Right lobe of liver (tissue), 4 donors: ENCODE measurements around the gene CFAP251.

Experiments
- POLR2A ChIP-seq: fragments of 450-650 bp; IDR thresholded peaks from one replicate; pipeline ENCODE4 v1.6.1; 2017; ENCODE audit warnings: antibody characterized with exemption, mild to moderate bottlenecking
- TF ChIP-seq, protein P1 (sequence below), 4 donors: fragments of 200-600 bp in 3 of 4; fragments of 450-650 bp in 1 of 4; IDR thresholded peaks; one replicate each; pipeline versions ENCODE4 v1.5.1 to v1.8.0; 2016 to 2022; ENCODE audit warnings: antibody characterized with exemption in 4 of 4, mild to moderate bottlenecking in 2 of 4
- donor health status: DM: no; HTN: no; CAD: no.
- donor health status: DM: no; HTN: no; CAD: no.
- donor health status: DM: no; HTN: yes; CAD: no.

DNA sequence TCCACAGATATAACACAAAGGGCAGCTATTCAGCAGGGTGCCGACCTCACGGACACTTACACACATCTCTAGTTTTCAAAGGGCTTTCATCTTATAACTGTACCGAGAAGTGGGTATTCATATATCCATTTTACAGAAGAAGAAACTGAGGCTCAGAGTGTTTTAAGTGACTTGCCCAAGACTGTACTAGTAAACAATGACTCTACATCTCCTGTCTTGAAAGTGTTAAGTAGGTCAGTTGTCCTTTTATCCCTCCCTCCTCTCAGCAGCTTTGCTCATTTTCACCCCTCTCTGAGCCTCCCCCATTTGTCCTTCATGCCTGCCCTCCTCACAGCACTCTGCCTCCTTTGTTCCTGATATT, 13.8 kb downstream of the CFAP251 start:
- no peak for TF ChIP-seq POLR2A
- TF ChIP-seq, protein P1, sequence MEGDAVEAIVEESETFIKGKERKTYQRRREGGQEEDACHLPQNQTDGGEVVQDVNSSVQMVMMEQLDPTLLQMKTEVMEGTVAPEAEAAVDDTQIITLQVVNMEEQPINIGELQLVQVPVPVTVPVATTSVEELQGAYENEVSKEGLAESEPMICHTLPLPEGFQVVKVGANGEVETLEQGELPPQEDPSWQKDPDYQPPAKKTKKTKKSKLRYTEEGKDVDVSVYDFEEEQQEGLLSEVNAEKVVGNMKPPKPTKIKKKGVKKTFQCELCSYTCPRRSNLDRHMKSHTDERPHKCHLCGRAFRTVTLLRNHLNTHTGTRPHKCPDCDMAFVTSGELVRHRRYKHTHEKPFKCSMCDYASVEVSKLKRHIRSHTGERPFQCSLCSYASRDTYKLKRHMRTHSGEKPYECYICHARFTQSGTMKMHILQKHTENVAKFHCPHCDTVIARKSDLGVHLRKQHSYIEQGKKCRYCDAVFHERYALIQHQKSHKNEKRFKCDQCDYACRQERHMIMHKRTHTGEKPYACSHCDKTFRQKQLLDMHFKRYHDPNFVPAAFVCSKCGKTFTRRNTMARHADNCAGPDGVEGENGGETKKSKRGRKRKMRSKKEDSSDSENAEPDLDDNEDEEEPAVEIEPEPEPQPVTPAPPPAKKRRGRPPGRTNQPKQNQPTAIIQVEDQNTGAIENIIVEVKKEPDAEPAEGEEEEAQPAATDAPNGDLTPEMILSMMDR (IDR thresholded peaks at IDR 0.05), result no peak
